Panc1 (cell line): Measurements from ENCODE around the gene SH2B2.

Source experiments
- CTCF ChIP-seq: fragments of 450-650 bp; IDR thresholded peaks from 2 replicates; pipeline ENCODE4 v1.5.1; 2017; ENCODE audit warnings: mild to moderate bottlenecking
- POLR2AphosphoS5 ChIP-seq: IDR thresholded peaks from 2 replicates; pipeline ENCODE4 v1.6.1; 2012; ENCODE audit warnings: mild to moderate bottlenecking, low read depth, low read length, moderate library complexity
- REST ChIP-seq, 2 experiments: IDR thresholded peaks; 2 replicates each; pipeline ENCODE4 v1.6.1; 2011 to 2012; ENCODE audit warnings: low read depth in 2 of 2, control low read depth in 1 of 2, low read length in 1 of 2, mild to moderate bottlenecking in 1 of 2, moderate library complexity in 1 of 2; ENCODE audit not compliant: insufficient read depth in 1 of 2
- SIN3A ChIP-seq: IDR thresholded peaks from 2 replicates; pipeline ENCODE4 v1.6.1; 2012; ENCODE audit warnings: low read depth, mild to moderate bottlenecking, low read length, moderate library complexity, borderline replicate concordance; ENCODE audit not compliant: insufficient read depth

GRCh38 chr7:102252366-102252982 is 34.2 kb upstream of the SH2B2 start:
- TF ChIP-seq CTCF (no peak), REST (IDR thresholded peaks at IDR 0.05; ENCODE audit: insufficient read depth in 1 of 2, low read depth in 2 of 2, low read length in 1 of 2) (no peak), SIN3A (no peak), POLR2AphosphoS5 (no peak)
